HepG2 (cell line): ENCODE data around the gene UBAC1. TPM values are rescaled to one million over a fixed set of nuclear protein-coding genes. Genes with fewer than 3 reads are reported as not detected.
A peak's percentile ranks its signal among the peaks of the same experiment; 100 is the strongest.

Experiments
- ATAC-seq: fragments of 200-7000 bp; cut with Tn5 transposase; 3 replicates; pipeline ENCODE4 v1.9.1; 2020; ENCODE audit warnings: mild to moderate bottlenecking, moderate library complexity
- BruUV-seq: library from RNA; stranded (reverse); fragments of 400-500 nt; replicated peaks from 2 replicates; lab custom pipeline; 2021; lab: Mats Ljungman, UMichigan
- CTCF ChIA-PET: fragments of 300-600 bp; formaldehyde crosslinking; extraction: SDS; loops from one replicate; lab custom pipeline; 2021; ENCODE audit warnings: low total read pairs, inconsistent platforms, low intra/inter-chr PET ratio; lab: Yijun Ruan, JAX
- POLR2A ChIA-PET: fragments of 350-600 bp; sonication (Branson Sonifier 250); formaldehyde crosslinking; loops from one replicate; lab custom pipeline; 2020; ENCODE audit warnings: antibody characterized with exemption, inconsistent platforms; lab: Yijun Ruan, JAX
- DNase-seq: peaks from one replicate; pipeline ENCODE4 v3.0.0-alpha.2; 2015; ENCODE audit warnings: low spot score
- FAIRE-seq: peaks from 3 replicates; lab custom pipeline; 2011; peaks lifted over from hg19 to GRCh38; lab: Jason Lieb, UNC
- H2AFZ ChIP-seq: one replicate; pipeline ENCODE4 v1.6.1; 2011; ENCODE audit warnings: low read length, inconsistent platforms
- H3K27ac ChIP-seq: fragments of 300-600 bp; 3 replicates; pipeline ENCODE4 v1.8.0; 2011; ENCODE audit warnings: mixed run types, mild to moderate bottlenecking, mixed read lengths, low read length, inconsistent platforms; ENCODE audit not compliant: insufficient read depth; ENCODE audit errors: extremely low read length
- H3K27me3 ChIP-seq, 2 experiments: fragments of 200-600 bp in 1 of 2; 2 replicates in 1 of 2; 3 replicates in 1 of 2; pipeline versions ENCODE4 v1.6.0 to v1.8.0; 2011; ENCODE audit warnings: low read length in 2 of 2, mild to moderate bottlenecking in 2 of 2, moderate library complexity in 2 of 2, inconsistent platforms in 1 of 2; ENCODE audit not compliant: insufficient read depth in 2 of 2, control insufficient read depth in 1 of 2
- H3K36me3 ChIP-seq, 2 experiments: fragments of 200-600 bp in 1 of 2; replicated peaks in 1 of 2; 2 replicates in 1 of 2; 3 replicates in 1 of 2; pipeline versions ENCODE4 v1.5.1 to v1.8.0; 2011; ENCODE audit warnings: low read length in 2 of 2, inconsistent platforms in 1 of 2; ENCODE audit not compliant: insufficient read depth in 2 of 2, control insufficient read depth in 1 of 2
- H3K4me1 ChIP-seq: 2 replicates; pipeline ENCODE4 v1.5.1; 2012; ENCODE audit warnings: low read length, inconsistent platforms; ENCODE audit not compliant: insufficient read depth
- H3K4me2 ChIP-seq: 2 replicates; pipeline ENCODE4 v1.6.0; 2011; ENCODE audit warnings: low read depth, low read length, inconsistent platforms
- H3K4me3 ChIP-seq, 3 experiments: fragments of 200-600 bp in 1 of 3; sonication (generic), shearing (Covaris generic) in 1 of 3; replicated peaks in 1 of 3; 2 replicates each; pipeline ENCODE4 v1.5.1; 2011 to 2016; ENCODE audit warnings: low read length in 3 of 3, inconsistent platforms in 2 of 3, low read depth in 2 of 3, mild to moderate bottlenecking in 2 of 3, control low read depth in 1 of 3, mixed read lengths in 1 of 3; ENCODE audit not compliant: insufficient read depth in 1 of 3
- H3K79me2 ChIP-seq: one replicate; pipeline ENCODE4 v1.6.1; 2011; ENCODE audit warnings: low read length, inconsistent platforms; ENCODE audit not compliant: insufficient read depth
- H3K9ac ChIP-seq: 2 replicates; pipeline ENCODE4 v1.6.0; 2011; ENCODE audit warnings: mild to moderate bottlenecking, low read depth, low read length, inconsistent platforms; ENCODE audit not compliant: insufficient read depth
- H3K9me3 ChIP-seq: 2 replicates; pipeline ENCODE4 v1.5.1; 2012; ENCODE audit warnings: mild to moderate bottlenecking, low read length
- H4K20me1 ChIP-seq: 2 replicates; pipeline ENCODE4 v1.6.0; 2011; ENCODE audit warnings: inconsistent platforms, mild to moderate bottlenecking, low read length, moderate library complexity; ENCODE audit not compliant: insufficient read depth
- ATF7 ChIP-seq, 2 experiments: fragments of 450-650 bp in 1 of 2; sonication (generic) in 1 of 2; formaldehyde crosslinking in 1 of 2; IDR thresholded peaks; 2 replicates each; pipeline versions ENCODE4 v1.4.0 to v1.6.1; 2016 to 2020; ENCODE audit warnings: antibody characterized with exemption in 1 of 2, mild to moderate bottlenecking in 1 of 2, missing genetic modification reagents in 1 of 2
- BATF2 ChIP-seq: sonication (generic); formaldehyde crosslinking; IDR thresholded peaks from 2 replicates; pipeline ENCODE4 v1.8.0; 2022; ENCODE audit warnings: mild to moderate bottlenecking, missing genetic modification reagents, moderate library complexity
- DNMT1 ChIP-seq: sonication (generic); formaldehyde crosslinking; IDR thresholded peaks from 2 replicates; pipeline ENCODE4 v1.5.1; 2020; ENCODE audit warnings: mild to moderate bottlenecking, missing genetic modification reagents
- WGBS: methylation state at CpG from one replicate; pipeline ENCODE4 v1.1.6; 2017; ENCODE audit warnings: low lambda C conversion rate; 5-methylcytosine and 5-hydroxymethylcytosine counted together
- in situ Hi-C: cut with HindIII; loops from 2 replicates; pipeline ENCODE4 v1.10.0; 2017; ENCODE audit warnings: low pct_unique_long_range_greater_than_20kb; ENCODE audit not compliant: extremely low pct_ligation_motif_present
- intact Hi-C: fragments of 100-400 bp; cut with micrococcal nuclease; formaldehyde crosslinking; loops from one replicate; pipeline ENCODE4 v1.10.0; 2022; ENCODE audit not compliant: unreplicated experiment
- polyA plus RNA-seq, 8 experiments: library from polyadenylated mRNA; depleted of rRNA in 3 of 8; stranded (reverse) in 7 of 8; unstranded in 1 of 8; fragments of >200 nt; fragmentation: Illumina TruSeq in 4 of 8; extraction: Trizol in 4 of 8; gene quantifications; 2 replicates each; pipeline versions ENCODE4 v1.2.1 to v1.2.3, GENCODE V29; 2011 to 2016; ENCODE audit warnings: low read depth in 4 of 8, missing spikeins in 1 of 8, mixed read lengths in 1 of 8; ENCODE audit not compliant: insufficient read depth in 1 of 8
- total RNA-seq, 5 experiments: library from RNA; depleted of rRNA; stranded (reverse); fragments of >200 nt; fragmentation: Illumina TruSeq; extraction: Trizol; gene quantifications; 2 replicates each; pipeline ENCODE4 v1.2.3, GENCODE V29; 2016; ENCODE audit warnings: low read depth in 1 of 5

The UBAC1 gene
- total and polyA plus RNA-seq, 2 of the 13 experiments (the other 11 are each of a cell fraction or from before 2014, with no cell fraction given) = 32.2 to 34.1 TPM

GRCh38 chr9:135937521-135938489, 23.4 kb downstream of the UBAC1 start:
- H3K4me2 ChIP-seq = no peak overlapping the region
- BruUV-seq = no TSS peak
- intact Hi-C loops = no loop called here
- in situ Hi-C loops = no loop called here
- CTCF ChIA-PET = no interaction called here
- no peaks in the 10 kb centered on the region for H4K20me1 ChIP-seq
- H3K9me3 ChIP-seq = no peaks in the 10 kb centered on the region
- no peak for ATAC-seq
- no peak overlapping the region for H2AFZ ChIP-seq
- H3K4me1 ChIP-seq = no peaks in the 10 kb centered on the region
- no peak overlapping the region for H3K4me3 ChIP-seq
- no peak for DNase-seq
- POLR2A ChIA-PET = no interaction called here
- FAIRE-seq = no peak
- H3K27ac ChIP-seq = no peak overlapping the region
- no peaks in the 10 kb centered on the region for H3K27me3 ChIP-seq
- H3K36me3 ChIP-seq = peaks cover 11 to 63% of the 10 kb centered on the region in 2 experiments
- no peaks in the 10 kb centered on the region for H3K79me2 ChIP-seq
- no peak for TF ChIP-seq DNMT1 (CRISPR knock-in tag)
- TF ChIP-seq ATF7 (IDR thresholded peaks at IDR 0.05) = peak; percentile 32; the same call in 1 of the 2 replicates
- no peak for TF ChIP-seq ATF7 (CRISPR knock-in tag; IDR thresholded peaks at IDR 0.05)
- H3K9ac ChIP-seq = no peak overlapping the region
- 94% methylated on average over 27 of the region's 44 CpGs for WGBS

- DNase-seq = no peak
- no peak overlapping the region for H3K4me3 ChIP-seq
- no peak overlapping the region for H3K4me2 ChIP-seq
- intact Hi-C loops (no loop called here), in situ Hi-C loops (no loop called here)
- no peaks in the 10 kb centered on the region for H3K79me2 ChIP-seq
- WGBS = 98% methylated on average over 12 of the region's 13 CpGs
- no peak for ATAC-seq
- POLR2A ChIA-PET = no interaction called here
- no peaks in the 10 kb centered on the region for H3K4me1 ChIP-seq
- BruUV-seq = no TSS peak
- H4K20me1 ChIP-seq = no peaks in the 10 kb centered on the region
- H3K27ac ChIP-seq = no peak overlapping the region
- no peak for TF ChIP-seq BATF2 (CRISPR knock-in tag)
- TF ChIP-seq, all 625 proteins: peak for 0
- peaks cover 11 to 42% of the 10 kb centered on the region in 2 experiments for H3K36me3 ChIP-seq
- no peaks in the 10 kb centered on the region for H3K9me3 ChIP-seq
- CTCF ChIA-PET = no interaction called here
- no peak for FAIRE-seq
- H3K9ac ChIP-seq = no peak overlapping the region
- H2AFZ ChIP-seq = no peak overlapping the region
- no peaks in the 10 kb centered on the region for H3K27me3 ChIP-seq
Measured at GRCh38 chr9:135933114-135933513, 28.1 kb downstream of the UBAC1 start.
